SW480 (cell line): ENCODE measurements around the gene GRID1.

Experiments
- DNase-seq: peaks from one replicate; pipeline ENCODE4 v3.0.0-alpha.2; 2016; ENCODE audit warnings: low spot score

The GRID1 gene

GRCh38 chr10:85600026-85600743 is 766.4 kb downstream of the GRID1 start:
- DNase-seq = no peak

GRCh38 chr10:85599081-85599480 is 767.5 kb downstream of the GRID1 start:
- DNase-seq = no peak

DNA sequence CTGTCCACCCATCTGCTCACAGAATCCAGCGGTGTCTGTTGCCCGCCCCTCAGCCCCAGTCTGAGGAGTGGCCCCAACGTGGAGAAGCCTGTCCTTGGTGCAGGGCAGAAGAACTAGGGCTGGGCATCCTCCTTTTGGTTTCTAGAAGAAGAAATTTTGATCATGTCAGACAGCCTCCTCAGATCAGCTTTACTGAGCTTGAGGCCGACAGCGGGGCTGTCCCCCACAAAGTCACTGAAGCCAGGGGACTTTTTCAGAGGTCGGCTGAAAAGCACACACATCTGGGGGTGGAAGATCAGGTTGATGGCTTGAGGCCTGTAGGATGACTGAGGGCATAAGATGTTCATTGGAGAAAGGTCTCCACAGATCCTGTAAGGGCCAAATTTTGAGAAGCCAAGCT is 767.9 kb downstream of the GRID1 start:
- DNase-seq = no peak

DNA sequence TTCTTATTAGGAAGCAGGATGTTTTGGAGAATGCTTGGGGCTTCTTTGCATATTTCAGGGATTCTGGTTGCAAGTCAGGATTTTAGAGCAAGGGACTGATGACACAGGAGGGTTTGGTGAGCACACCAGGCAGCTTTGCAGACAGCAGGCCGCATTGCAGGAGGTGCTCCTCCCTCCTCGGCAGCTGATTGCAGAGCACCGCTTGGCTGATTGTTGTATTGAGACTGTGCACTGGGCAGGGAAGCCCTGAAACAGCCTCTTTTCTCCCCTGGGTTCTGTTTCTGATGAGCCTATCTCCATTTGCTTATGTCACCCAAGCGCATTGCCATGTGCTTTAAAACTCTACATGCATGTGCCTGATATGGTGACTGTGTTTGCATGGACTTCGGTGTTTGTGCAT is 769.6 kb downstream of the GRID1 start:
- no peak for DNase-seq

DNA sequence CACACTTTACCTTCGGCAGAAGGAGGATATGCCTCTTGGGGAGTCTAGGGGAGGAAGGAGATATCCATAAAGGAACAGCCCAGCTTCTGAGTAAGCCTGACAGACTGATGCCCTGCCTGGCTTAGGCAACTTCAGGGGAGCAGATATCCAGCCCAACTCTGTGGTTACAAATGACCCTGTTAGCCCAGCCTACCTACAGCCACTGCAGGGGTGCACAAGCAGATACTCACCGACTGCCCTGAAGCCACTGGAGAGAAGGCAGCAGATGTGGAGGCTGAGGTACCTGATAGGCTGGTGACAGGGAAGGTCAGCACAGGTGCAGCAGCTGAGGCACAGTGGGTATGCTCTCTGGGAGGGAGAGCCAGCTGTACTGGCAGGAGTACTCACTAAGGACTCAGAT is 770.2 kb downstream of the GRID1 start:
- DNase-seq = no peak

- DNase-seq = peak; percentile 5
Observed at GRCh38 chr10:85594239-85594638, 772.4 kb downstream of the GRID1 start.

GRCh38 chr10:85593226-85593772 is 773.3 kb downstream of the GRID1 start:
- no peak for DNase-seq

DNA sequence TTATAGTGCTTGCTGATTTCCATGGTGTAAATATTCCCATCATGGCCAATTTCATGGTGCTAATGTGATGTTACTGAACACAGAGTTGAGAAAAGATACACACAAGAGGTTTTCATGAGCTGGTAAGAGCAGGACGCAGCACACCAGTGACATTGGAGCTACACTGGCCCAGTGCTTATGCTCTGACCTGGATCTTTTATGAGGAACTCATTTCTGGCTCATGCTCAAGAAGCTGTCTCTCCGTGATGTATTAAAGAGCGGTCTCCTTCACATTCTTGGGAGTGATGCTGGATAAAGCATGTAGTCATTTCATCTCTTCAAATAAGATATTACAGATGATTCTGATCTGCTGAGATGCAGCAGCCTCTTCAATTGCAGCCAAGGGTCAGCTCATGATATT is 785.2 kb downstream of the GRID1 start:
- DNase-seq = no peak

GRCh38 chr10:85580585-85580984 is 786.0 kb downstream of the GRID1 start:
- no peak for DNase-seq

- no peak for DNase-seq
Observed at GRCh38 chr10:85578860-85579259, 787.7 kb downstream of the GRID1 start.

DNA sequence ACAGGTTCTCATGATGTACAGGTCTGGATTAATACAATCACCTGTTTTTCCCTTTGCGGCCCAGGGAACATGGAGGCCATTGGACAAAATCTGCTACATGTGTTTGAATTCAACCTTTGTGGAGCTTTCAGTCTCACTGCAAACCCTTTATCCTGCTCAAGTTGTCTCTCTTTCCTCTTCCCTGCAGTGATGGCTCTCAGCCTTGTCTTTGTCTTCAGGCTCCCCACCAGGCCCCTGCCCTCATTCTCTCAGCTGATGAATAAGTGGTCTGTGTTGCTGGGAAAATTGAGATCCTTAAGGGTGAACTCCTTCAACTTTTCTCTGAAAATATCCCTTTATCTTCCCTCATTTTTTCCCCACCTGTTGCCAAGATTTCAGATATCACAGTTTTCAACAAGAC is 791.2 kb downstream of the GRID1 start:
- DNase-seq = no peak

DNA sequence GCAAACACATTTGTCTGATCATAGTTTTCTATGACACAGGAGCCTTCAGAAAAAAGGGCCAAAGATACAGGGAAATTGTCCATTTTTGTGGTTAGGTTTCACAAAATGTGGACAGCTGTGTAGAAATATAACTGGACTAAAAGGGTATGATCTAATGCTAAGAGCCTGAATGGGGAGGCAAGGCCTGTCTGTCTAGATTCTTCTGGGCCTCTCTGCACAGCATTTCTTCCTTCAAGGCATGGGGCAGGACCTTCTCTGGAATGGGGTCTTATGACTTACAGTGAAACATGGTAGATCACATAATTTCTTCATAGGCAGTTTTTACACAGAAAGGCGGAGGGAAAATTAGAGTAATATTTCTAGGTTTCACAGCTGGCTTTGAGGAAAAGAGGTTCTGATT is 795.7 kb downstream of the GRID1 start:
- DNase-seq = no peak

DNA sequence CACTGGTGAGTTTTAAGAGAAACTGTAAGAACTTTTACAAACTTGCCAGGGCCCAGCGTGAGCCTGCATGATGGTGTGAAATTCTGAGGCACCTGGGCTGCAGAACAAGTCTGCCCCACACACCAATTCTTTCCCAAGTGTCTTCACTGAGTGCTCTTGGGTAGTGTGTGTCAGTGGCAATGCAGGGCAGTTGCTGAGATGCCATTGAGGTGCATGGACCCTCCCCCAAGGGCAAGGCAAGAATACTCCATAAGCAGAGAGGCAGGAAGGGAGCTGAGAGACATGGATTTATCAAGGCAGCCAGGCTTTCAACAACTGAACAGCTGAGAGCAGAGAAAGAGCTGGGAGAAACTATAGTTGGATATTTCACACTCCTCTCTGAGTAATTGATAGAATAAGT is 801.2 kb downstream of the GRID1 start:
- DNase-seq = no peak

DNA sequence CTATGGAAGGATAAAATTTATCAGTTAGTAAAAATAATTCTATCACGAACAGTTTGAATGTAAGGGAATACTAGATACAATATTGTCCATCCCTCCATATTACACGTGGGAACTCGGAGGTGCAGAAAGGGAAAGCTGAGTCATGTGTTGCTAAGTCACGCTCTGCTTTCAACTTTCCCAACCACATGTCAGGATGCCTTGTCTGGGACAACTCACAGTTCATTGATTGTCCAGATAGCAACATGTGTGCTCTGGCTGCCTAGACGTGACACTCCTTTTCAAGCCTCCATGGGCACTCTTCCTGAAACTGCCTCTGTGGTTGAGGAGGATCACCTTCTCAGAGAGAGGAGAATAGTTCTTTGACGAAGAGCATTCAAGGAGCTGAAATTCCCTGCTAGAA is 808.1 kb downstream of the GRID1 start:
- DNase-seq = no peak

DNA sequence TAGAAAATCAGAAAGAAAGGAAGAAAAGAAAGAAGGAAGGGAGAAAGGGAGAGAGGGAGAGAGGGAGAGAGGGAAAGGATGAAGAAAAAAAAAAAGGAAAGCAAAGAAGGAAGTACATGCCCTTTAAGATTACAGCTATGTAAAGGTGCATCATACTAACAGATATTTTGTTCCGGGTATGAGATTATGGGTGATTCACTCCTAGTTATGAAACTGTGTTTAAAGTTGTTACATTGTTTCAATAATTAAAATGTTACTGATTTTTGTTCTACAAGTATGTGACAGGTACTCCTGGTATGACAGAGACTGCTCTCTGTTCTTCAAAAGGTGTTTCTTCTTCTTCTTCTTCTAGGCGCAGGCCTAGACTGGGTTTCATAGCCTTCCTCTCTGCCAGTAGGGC is 808.9 kb downstream of the GRID1 start:
- DNase-seq = no peak

- no peak for DNase-seq
Observed at GRCh38 chr10:85557077-85557476, 809.5 kb downstream of the GRID1 start.
